Testis (tissue), 3 donors: ENCODE measurements around the gene STX11. TPM values are rescaled to one million over a fixed set of nuclear protein-coding genes. Genes with fewer than 3 reads are reported as not detected.

Experiments
- DNase-seq: peaks from one replicate; pipeline ENCODE4 v3.0.0-alpha.2; 2019
- H3K27ac ChIP-seq, 2 donors: fragments of 200-600 bp; sonication (generic); one replicate each; pipeline ENCODE4 v1.5.1; 2019
- H3K27me3 ChIP-seq: fragments of 200-600 bp; sonication (generic); one replicate; pipeline ENCODE4 v1.5.1; 2019
- H3K36me3 ChIP-seq: fragments of 200-600 bp; sonication (generic); one replicate; pipeline ENCODE4 v1.5.1; 2017; ENCODE audit warnings: low read depth; ENCODE audit errors: missing control alignments
- H3K4me1 ChIP-seq: fragments of 200-600 bp; sonication (generic); one replicate; pipeline ENCODE4 v1.5.1; 2019
- H3K4me3 ChIP-seq, 2 donors: fragments of 200-600 bp; sonication (generic); one replicate each; pipeline ENCODE4 v1.5.1; 2017 to 2019
- H3K9me3 ChIP-seq: fragments of 200-600 bp; sonication (generic); one replicate; pipeline ENCODE4 v1.5.1; 2017
- POLR2A ChIP-seq: fragments of 450-650 bp; IDR thresholded peaks from one replicate; pipeline ENCODE4 v1.6.1; 2017; ENCODE audit warnings: antibody characterized with exemption, mild to moderate bottlenecking, moderate library complexity
- WGBS, 2 donors: methylation state at CpG; one replicate each; pipeline ENCODE4 v1.1.5; 2018; 5-methylcytosine and 5-hydroxymethylcytosine counted together
- intact Hi-C: fragments of 100-400 bp; cut with DNase I; formaldehyde crosslinking; loops from one replicate; pipeline ENCODE4 v1.15.1; 2023; ENCODE audit warnings: low total_unique reads
- polyA plus RNA-seq: library from polyadenylated mRNA; stranded (reverse); fragments of 350-450 nt; fragmentation: Illumina TruSeq; extraction: RNeasy Lipid Tissue Mini Kit (QIAGEN cat#74804); gene quantifications from one replicate; pipeline ENCODE4 v1.2.3, GENCODE V29; 2014; ENCODE audit warnings: low read depth, low replicate concordance; ENCODE audit not compliant: insufficient read depth
- total RNA-seq, 2 donors: library from RNA; depleted of rRNA; stranded (reverse); fragments of >200 nt; gene quantifications; one replicate each; pipeline ENCODE4 v1.2.3, GENCODE V29; 2016
- TF ChIP-seq, protein P1 (sequence below), 3 experiments: fragments of 450-650 bp in 2 of 3; fragments of 200-600 bp in 1 of 3; sonication (generic) in 1 of 3; IDR thresholded peaks; one replicate each; pipeline ENCODE4 v1.5.1; 2016 to 2019; ENCODE audit warnings: antibody characterized with exemption in 3 of 3, mild to moderate bottlenecking in 2 of 3, moderate library complexity in 1 of 3

STX11 gene
- total and polyA plus RNA-seq, 3 donors from 2014 or later, result 4.6 to 9.5 (median 6.1) TPM

DNA sequence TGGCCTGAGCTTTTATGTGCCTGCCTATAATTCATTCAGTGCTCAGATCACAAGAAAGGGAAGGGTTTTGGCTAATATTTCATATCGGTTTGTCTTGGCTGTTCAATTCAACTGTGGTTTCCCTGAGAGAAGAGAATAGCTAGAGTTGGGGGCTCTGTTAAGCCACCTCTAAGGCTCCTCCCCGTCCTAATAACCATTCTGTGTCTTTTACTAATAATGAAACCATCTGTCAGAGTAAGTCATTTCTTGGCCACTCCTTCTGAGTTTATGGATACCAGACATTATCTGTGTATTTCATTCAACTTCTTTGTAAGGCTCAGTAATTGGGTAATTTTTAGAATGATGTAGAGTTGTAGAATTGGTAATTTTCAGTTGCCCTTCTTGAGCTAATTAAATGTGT, 5.2 kb downstream of the STX11 start:
- Histone ChIP-seq H3K4me3 (no peak overlapping the region), H3K4me1 (peaks cover 12% of the 10 kb centered on the region), H3K9me3 (no peaks in the 10 kb centered on the region), H3K36me3 (no peaks in the 10 kb centered on the region), H3K27ac (no peak overlapping the region), H3K27me3 (no peaks in the 10 kb centered on the region)
- intact Hi-C loops, result no loop called here
- 86 to 91% methylated on average over 2 of the region's 2 CpGs for WGBS, 2 donors
- no peak for TF ChIP-seq POLR2A
- TF ChIP-seq, protein P1, sequence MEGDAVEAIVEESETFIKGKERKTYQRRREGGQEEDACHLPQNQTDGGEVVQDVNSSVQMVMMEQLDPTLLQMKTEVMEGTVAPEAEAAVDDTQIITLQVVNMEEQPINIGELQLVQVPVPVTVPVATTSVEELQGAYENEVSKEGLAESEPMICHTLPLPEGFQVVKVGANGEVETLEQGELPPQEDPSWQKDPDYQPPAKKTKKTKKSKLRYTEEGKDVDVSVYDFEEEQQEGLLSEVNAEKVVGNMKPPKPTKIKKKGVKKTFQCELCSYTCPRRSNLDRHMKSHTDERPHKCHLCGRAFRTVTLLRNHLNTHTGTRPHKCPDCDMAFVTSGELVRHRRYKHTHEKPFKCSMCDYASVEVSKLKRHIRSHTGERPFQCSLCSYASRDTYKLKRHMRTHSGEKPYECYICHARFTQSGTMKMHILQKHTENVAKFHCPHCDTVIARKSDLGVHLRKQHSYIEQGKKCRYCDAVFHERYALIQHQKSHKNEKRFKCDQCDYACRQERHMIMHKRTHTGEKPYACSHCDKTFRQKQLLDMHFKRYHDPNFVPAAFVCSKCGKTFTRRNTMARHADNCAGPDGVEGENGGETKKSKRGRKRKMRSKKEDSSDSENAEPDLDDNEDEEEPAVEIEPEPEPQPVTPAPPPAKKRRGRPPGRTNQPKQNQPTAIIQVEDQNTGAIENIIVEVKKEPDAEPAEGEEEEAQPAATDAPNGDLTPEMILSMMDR (IDR thresholded peaks at IDR 0.05), result no peak
- DNase-seq, result no peak

GRCh38 chr6:144156338-144156737, 6.0 kb downstream of the STX11 start:
- H3K27me3 ChIP-seq, result no peaks in the 10 kb centered on the region
- H3K36me3 ChIP-seq, result no peaks in the 10 kb centered on the region
- no peak for DNase-seq
- intact Hi-C loops, result no loop called here
- no peaks in the 10 kb centered on the region for H3K9me3 ChIP-seq
- TF ChIP-seq POLR2A, result no peak
- TF ChIP-seq, protein P1 (IDR thresholded peaks at IDR 0.05), result no peak
- WGBS, 2 donors, result 59 to 70% methylated on average over 3 of the region's 3 CpGs
- H3K27ac ChIP-seq, result no peak overlapping the region
- peaks cover 12% of the 10 kb centered on the region for H3K4me1 ChIP-seq
- no peak overlapping the region for H3K4me3 ChIP-seq

GRCh38 chr6:144156991-144157390, 6.7 kb downstream of the STX11 start:
- Histone ChIP-seq H3K4me1 (peaks cover 12% of the 10 kb centered on the region), H3K27me3 (no peaks in the 10 kb centered on the region), H3K36me3 (no peaks in the 10 kb centered on the region), H3K9me3 (no peaks in the 10 kb centered on the region), H3K27ac (peak overlapping the region in 1 of 2 donors; percentile 7), H3K4me3 (no peak overlapping the region)
- TF ChIP-seq POLR2A, result no peak
- TF ChIP-seq, protein P1 (IDR thresholded peaks at IDR 0.05), result no peak
- DNase-seq, result peak; percentile 47
- intact Hi-C loops, result no loop called here
- WGBS, 2 donors, result 85 to 93% methylated on average over 3 of the region's 3 CpGs

- Histone ChIP-seq H3K27ac (no peak overlapping the region), H3K4me3 (no peak overlapping the region), H3K4me1 (peaks cover 12% of the 10 kb centered on the region), H3K9me3 (no peaks in the 10 kb centered on the region), H3K36me3 (no peaks in the 10 kb centered on the region), H3K27me3 (no peaks in the 10 kb centered on the region)
- no peak for TF ChIP-seq POLR2A
- TF ChIP-seq, protein P1 (IDR thresholded peaks at IDR 0.05), result no peak
- peak; percentile 61 for DNase-seq
- 31 to 41% methylated on average over 3 of the region's 3 CpGs for WGBS, 2 donors
- intact Hi-C loops, result no loop called here
Observed at GRCh38 chr6:144158133-144158532, 7.8 kb downstream of the STX11 start.

- no peaks in the 10 kb centered on the region for H3K27me3 ChIP-seq
- H3K36me3 ChIP-seq, result no peaks in the 10 kb centered on the region
- WGBS, 2 donors, result 78 to 85% methylated on average over 5 of the region's 5 CpGs
- H3K27ac ChIP-seq, result no peak overlapping the region
- H3K4me3 ChIP-seq, result no peak overlapping the region
- peaks cover 12% of the 10 kb centered on the region for H3K4me1 ChIP-seq
- intact Hi-C loops, result no loop called here
- H3K9me3 ChIP-seq, result no peaks in the 10 kb centered on the region
- no peak for TF ChIP-seq POLR2A
- TF ChIP-seq, protein P1 (IDR thresholded peaks at IDR 0.05), result no peak
- no peak for DNase-seq
Observed at GRCh38 chr6:144159223-144159622, 8.9 kb downstream of the STX11 start.
